ENCODE results near the gene CLEC6A.
"Not testable (repeated sequence)": the region's sequence is repeated elsewhere in the genome, so short reads cannot be mapped to it uniquely, and the experiment has no call there.

CLEC6A gene

DNA sequence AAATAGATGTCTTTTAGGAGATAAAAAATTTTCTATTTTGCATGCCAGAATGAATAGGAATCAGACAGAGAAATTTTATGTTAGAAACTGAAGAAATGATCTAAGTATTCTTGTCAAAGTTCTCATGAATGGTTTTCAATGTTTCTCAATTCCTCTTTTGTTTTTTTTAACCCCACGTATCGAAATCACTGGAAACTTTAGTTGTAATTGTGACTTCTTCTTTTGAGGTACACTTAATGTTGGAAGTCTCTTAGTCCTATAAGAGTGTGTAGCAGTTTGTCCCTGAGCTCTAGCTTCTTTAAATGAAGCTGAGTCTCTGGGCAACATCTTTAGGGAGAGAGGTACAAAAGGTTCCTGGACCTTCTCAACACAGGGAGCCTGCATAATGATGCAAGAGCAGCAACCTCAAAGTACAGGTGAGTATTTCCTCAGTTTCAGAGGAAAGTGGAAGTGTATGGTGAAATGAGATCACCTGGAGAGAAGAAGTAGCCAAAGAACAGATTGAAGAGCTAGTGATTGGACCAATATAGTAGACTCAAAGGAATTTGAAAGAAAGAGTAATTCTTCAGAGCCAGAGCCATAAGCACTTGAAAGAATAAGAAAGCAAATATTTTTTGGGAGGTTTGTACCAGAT lies at the start of gene CLEC6A:
CLEC6A (plus strand) TSS at position 236 of the 634 bp plus-strand sequence; CDS start at position 386, 150 bp downstream.
- DNase-seq = no peak

DNA sequence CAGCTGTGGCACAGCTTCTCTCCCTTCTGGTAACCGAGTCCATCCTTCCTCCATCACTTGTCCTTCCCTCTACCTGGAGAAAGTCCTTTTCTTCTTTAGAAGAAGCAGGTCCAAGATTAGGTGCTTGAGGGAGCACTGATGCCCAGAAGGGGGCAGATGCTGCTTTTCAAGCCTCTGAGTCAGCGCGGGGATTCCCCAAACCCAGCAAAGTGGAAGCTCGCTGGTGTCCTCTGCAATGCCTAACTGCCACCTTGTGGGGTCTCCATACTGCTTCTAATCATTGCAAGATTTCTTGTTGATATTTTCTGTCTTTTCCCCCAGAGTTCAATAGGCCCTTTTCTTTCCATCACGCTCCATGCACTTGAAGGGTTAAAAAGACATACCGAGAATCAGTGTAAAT lies 36.2 kb upstream of the CLEC6A start:
- not testable (repeated sequence) for DNase-seq

GRCh38 chr12:8420506-8420905 lies 35.3 kb upstream of the CLEC6A start:
- no peak for DNase-seq

DNA sequence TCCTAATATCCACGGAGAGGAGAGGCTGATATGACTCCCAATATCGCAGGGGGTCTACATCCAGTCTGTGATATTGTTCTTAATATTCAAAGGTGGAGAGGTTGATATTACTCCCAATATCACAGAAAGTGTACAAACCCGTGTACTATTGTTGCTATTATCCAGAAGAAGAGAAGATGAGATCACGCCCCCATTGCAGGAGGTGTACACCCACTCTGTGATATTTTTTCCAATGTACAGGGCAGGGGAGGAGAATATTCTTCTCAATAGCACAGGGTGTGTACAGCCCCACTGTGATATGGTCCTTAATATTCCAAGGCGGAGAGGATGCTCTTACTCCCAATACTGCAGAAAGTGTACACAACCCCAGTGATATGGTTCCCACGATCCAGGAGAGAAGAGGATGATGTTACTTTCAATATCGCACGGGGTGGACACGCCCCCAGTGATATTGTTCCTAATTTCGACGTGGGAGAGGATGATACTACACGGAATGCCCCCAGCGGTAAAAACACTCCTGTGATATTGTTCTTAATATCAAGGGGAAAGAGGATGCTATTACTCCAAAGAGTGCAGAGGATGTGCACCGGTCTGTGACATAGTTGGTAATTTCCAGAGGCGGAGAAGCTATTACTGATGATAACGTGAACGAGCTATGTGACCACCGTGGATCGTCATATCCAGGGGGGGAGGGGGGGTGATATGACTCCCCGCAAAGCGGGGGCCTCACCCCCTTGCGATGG lies 11.1 kb upstream of the CLEC6A start:
- not testable (repeated sequence) for DNase-seq

- DNase-seq = no peak
Observed at GRCh38 chr12:8445731-8446130, 10.0 kb upstream of the CLEC6A start.

GRCh38 chr12:8446642-8447547 lies 8.9 kb upstream of the CLEC6A start:
- no peak for DNase-seq

DNA sequence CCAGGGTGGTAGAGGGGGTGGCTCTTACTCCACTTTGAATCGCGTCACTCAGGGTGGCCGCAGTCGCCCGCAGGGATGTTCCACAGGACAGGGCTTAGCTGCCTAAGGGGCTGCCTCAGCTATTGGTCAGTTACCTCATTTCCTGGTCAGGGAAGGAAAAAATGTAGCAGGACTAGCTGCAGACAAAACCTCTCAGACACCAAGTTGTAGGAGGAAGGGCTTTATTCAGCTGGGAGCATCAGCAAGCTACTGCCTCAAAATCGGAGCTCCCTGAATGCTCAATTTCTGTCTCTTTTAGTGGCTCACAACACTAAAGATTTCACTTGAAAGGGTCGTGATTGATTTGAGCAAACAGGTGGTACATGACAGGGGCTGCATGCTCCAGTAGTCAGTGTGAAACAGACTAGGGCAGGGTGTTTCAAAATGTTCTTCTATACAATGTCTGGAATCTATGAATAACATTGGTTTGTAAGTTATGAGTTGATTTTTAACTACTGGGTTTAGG lies 6.4 kb upstream of the CLEC6A start:
- no peak for DNase-seq

DNA sequence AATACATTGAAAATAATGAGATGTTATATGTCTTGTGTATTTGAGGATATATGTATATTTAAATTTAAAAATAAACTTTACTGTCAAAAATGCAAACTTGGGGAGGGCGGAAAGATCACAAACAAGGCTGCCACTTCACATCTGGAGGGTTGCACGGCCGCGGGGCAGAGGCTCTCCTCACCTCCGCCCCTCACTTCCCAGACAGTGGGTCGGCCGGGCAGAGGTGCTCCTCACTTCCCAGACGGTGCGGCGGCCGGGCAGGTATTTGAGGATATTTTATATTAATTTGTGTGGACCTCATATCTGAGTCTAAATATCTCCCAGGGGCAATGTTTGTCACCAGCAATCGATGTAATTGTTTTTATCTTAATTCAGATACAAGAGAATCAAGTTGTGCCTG lies 3.7 kb upstream of the CLEC6A start:
- DNase-seq = no peak

- DNase-seq = no peak
Observed at GRCh38 chr12:8453021-8453513, 2.7 kb upstream of the CLEC6A start.

- DNase-seq = no peak
Observed at GRCh38 chr12:8453796-8454195, 2.0 kb upstream of the CLEC6A start.

GRCh38 chr12:8455271-8455670 lies 491 bp upstream of the CLEC6A start:
- DNase-seq = no peak

- no peak for DNase-seq
Observed at GRCh38 chr12:8461426-8461825, 5.7 kb downstream of the CLEC6A start.

DNA sequence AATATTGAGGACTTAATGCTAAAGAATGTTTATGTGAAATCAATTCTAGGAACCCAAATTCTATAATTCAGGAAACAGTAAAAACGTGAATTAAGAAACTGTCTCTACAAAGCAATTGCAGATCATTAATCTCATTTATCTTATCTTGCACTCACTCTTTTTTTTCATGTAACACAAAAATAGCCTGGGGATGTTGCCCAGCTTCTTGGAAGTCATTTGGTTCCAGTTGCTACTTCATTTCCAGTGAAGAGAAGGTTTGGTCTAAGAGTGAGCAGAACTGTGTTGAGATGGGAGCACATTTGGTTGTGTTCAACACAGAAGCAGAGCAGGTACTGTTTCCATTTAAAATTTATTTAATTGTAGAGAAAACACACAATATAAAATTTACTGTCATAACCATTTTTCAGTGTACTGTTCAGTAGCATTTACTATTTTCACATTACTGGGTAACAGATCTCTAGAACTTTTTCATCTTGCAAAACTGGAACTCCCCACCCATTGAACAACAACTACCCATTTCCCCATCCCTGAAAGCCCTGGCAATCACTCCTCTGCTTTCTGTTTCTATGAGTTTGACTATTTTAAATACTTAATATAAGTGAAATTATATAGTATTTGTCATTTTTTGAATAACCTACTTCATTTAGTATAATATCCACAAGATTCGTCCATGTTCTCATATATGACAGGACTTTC lies 9.7 kb downstream of the CLEC6A start:
- no peak for DNase-seq

- no peak for DNase-seq
Observed at GRCh38 chr12:8466241-8466640, 10.5 kb downstream of the CLEC6A start.

DNA sequence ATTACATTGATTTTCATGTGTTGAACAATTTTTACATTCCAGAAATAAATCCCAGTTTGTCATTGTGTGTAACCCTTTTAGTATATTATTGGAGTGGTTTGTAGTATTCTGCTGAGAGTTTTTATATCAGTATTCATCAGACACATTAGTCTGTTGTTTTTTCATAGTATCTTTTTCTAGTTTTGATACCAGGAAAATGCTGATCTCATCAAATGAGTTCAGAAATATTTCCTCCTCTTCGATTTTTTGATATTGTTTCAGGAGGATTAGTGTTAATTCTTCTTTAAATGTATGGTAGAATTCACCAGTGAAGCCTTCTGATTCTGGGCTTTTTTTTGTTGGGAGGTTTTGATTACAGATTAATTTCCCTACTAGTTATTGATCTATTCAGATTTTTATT lies 15.3 kb downstream of the CLEC6A start:
- no peak for DNase-seq

- DNase-seq = no peak
Observed at GRCh38 chr12:8475508-8476203, 19.9 kb downstream of the CLEC6A start.

GRCh38 chr12:8482571-8483061 lies 26.9 kb downstream of the CLEC6A start:
- no peak for DNase-seq

GRCh38 chr12:8483079-8483478 lies 27.3 kb downstream of the CLEC6A start:
- DNase-seq = no peak

DNA sequence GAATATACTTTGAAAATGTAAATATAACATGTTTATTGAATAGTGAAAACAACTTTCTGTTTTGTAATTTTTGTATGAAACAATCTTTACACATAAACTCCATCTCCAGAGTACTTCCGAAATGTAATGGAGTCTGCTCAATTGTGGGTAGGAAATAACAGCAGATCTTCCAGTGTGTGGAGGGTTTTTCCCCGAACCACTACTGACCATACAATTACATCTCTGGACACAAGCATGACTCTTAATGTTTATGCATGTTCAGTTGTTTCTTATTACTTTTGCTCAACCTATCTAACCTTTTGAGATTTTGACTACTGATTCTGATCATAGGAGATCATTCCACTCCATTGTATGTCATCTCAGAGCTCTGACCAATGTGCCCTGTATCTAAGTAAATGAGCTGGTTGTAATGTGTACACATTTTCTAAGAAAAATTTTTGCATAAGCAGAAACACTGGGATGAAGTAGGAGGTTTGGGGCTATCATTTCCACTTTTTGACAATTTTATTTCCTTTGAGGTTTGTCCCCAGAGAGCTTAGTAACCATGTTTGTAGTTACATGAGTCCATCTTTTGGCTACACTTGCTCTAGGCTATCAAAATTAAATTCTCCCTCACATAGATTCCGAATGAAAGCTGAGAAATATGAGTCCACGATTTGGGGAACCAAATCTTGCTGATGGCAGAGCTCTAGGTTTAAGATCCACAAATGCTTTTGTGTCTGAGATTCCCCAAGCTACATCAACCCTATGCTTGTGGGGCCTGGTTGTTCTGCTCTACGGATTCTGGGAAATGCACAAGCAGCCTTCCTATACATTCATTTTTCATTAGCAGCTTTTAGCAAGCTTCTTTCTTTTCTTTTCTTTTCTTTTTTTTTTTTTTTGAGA lies 36.1 kb downstream of the CLEC6A start:
- no peak for DNase-seq

GRCh38 chr12:8493084-8493483 lies 37.3 kb downstream of the CLEC6A start:
- DNase-seq = no peak

DNA sequence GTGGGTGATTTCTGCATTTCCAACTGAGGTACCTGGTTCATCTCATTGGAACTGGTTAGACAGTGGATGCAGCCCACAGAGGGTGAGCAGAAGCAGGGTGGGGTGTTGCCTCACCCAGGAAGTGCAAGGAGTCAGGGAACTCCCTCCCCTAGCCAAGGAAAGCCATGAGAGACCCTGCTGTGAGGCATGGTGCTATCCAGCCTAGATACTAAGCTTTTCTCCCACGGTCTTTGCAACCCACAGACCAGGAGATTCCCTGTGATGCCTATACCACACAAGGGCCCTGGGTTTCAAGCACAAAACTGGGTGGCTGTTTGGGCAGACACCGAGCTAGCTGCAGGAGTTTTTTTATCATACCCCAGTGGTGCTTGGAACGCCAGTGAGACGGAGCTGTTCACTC lies 39.9 kb downstream of the CLEC6A start:
- DNase-seq = not testable (repeated sequence)
